Measurements from ENCODE around the gene ATP5PD. TPM values are rescaled to one million over a fixed set of nuclear protein-coding genes. Genes with fewer than 3 reads are reported as not detected.
"Not testable (repeated sequence)": the region's sequence is repeated elsewhere in the genome, so short reads cannot be mapped to it uniquely, and the experiment has no call there.

ATP5PD gene
- total RNA-seq, 8 experiments from 2014 or later, result 282 to 662 (median 376) TPM

GRCh38 chr17:75019146-75019545 is 27.6 kb downstream of the ATP5PD start:
- no peak for ATAC-seq (replicated peaks in 6 of 8)

GRCh38 chr17:75013092-75013559 is 33.6 kb downstream of the ATP5PD start:
- 0 to 4% (median 0%) methylated on average over 1 to 6 of the region's 10 CpGs; no CpG with 5 or more reads in 4 of the 10 experiments for WGBS, 10 experiments
- peak in 3 of 8 experiments; percentile 1 to 4 (median 2) for ATAC-seq (replicated peaks in 6 of 8)
- peak overlapping the region; percentile 56 to 73 (median 66) for H3K4me3 ChIP-seq
- H3K27ac ChIP-seq, result peak overlapping the region; percentile 97
- H3K4me1 ChIP-seq (replicated peaks in 1 of 2), result peaks cover 17 to 25% of the 10 kb centered on the region in 2 donors
- in situ Hi-C loops (cut with MboI; ENCODE audit: low pct_unique_long_range_greater_than_20kb in 2 of 9, low sequenced_read_pairs in 9 of 9, unreplicated experiment in 9 of 9), result no loop called here

More at GRCh38 chr17:75019146-75019545, 27.6 kb downstream of the ATP5PD start:
- Histone ChIP-seq H3K4me3 (no peak overlapping the region), H3K27ac (no peak overlapping the region), H3K4me1 (replicated peaks in 1 of 2) (peaks cover 3 to 5% of the 10 kb centered on the region in 2 donors)
- WGBS, 10 experiments, result 0 to 100% (median 100%) methylated on average over 1 to 4 of the region's 5 CpGs; no CpG with 5 or more reads in 5 of the 10 experiments
- in situ Hi-C loops (cut with MboI; ENCODE audit: low pct_unique_long_range_greater_than_20kb in 2 of 9, low sequenced_read_pairs in 9 of 9, unreplicated experiment in 9 of 9), result no loop called here

- 0 to 20% (median 0%) methylated on average over 1 to 11 of the region's 63 CpGs; no CpG with 5 or more reads in 5 of the 10 experiments for WGBS, 10 experiments
- in situ Hi-C loops (cut with MboI; ENCODE audit: low pct_unique_long_range_greater_than_20kb in 2 of 9, low sequenced_read_pairs in 9 of 9, unreplicated experiment in 9 of 9), result no loop called here
- peak; percentile 88 to 92 (median 90) for ATAC-seq (replicated peaks in 6 of 8)
Observed at GRCh38 chr17:75012346-75013091, 34.2 kb downstream of the ATP5PD start, which contains the start of gene MRPL58. MRPL58 (plus strand) TSS chr17:75012670; CDS start chr17:75012687, 17 bp downstream.

GRCh38 chr17:75012096-75012345 is 34.7 kb downstream of the ATP5PD start:
- peak overlapping the region; percentile 97 for H3K27ac ChIP-seq
- ATAC-seq (replicated peaks in 6 of 8), result no peak
- peaks cover 17 to 25% of the 10 kb centered on the region in 2 donors for H3K4me1 ChIP-seq (replicated peaks in 1 of 2)
- in situ Hi-C loops (cut with MboI; ENCODE audit: low pct_unique_long_range_greater_than_20kb in 2 of 9, low sequenced_read_pairs in 9 of 9, unreplicated experiment in 9 of 9), result no loop called here
- 0 to 35% (median 19%) methylated on average over 1 to 5 of the region's 5 CpGs; no CpG with 5 or more reads in 6 of the 10 experiments for WGBS, 10 experiments
- H3K4me3 ChIP-seq, result peak overlapping the region; percentile 56 to 73 (median 66)

More at GRCh38 chr17:75012346-75013091, 34.2 kb downstream of the ATP5PD start, which contains the start of gene MRPL58:
- peak within 1 kb of the TSS; percentile 56 to 73 (median 66) for H3K4me3 ChIP-seq
- H3K4me1 ChIP-seq (replicated peaks in 1 of 2), result peaks cover 17 to 25% of the 10 kb centered on the region in 2 donors
- H3K27ac ChIP-seq, result peak within 1 kb of the TSS; percentile 97

GRCh38 chr17:75011401-75012095 is 35.2 kb downstream of the ATP5PD start:
- H3K4me3 ChIP-seq, result peak overlapping the region; percentile 56 to 73 (median 66)
- 5 to 100% (median 88%) methylated on average over 1 to 12 of the region's 13 CpGs for WGBS, 10 experiments
- peak in 3 of 8 experiments; percentile 25 to 40 (median 36) for ATAC-seq (replicated peaks in 6 of 8)
- in situ Hi-C loops (cut with MboI; ENCODE audit: low pct_unique_long_range_greater_than_20kb in 2 of 9, low sequenced_read_pairs in 9 of 9, unreplicated experiment in 9 of 9), result no loop called here
- H3K27ac ChIP-seq, result peak overlapping the region; percentile 97
- peaks cover 17 to 25% of the 10 kb centered on the region in 2 donors for H3K4me1 ChIP-seq (replicated peaks in 1 of 2)

GRCh38 chr17:75010683-75011400 is 35.9 kb downstream of the ATP5PD start:
- H3K4me3 ChIP-seq, result no peak overlapping the region
- in situ Hi-C loops (cut with MboI; ENCODE audit: low pct_unique_long_range_greater_than_20kb in 2 of 9, low sequenced_read_pairs in 9 of 9, unreplicated experiment in 9 of 9), result no loop called here
- peak in 6 of 8 experiments; percentile 1 to 27 (median 19) for ATAC-seq (replicated peaks in 6 of 8)

GRCh38 chr17:75009139-75009724 is 37.5 kb downstream of the ATP5PD start:
- ATAC-seq (replicated peaks in 6 of 8), result no peak
- H3K4me1 ChIP-seq (replicated peaks in 1 of 2), result peaks cover 14 to 21% of the 10 kb centered on the region in 2 donors
- no peak overlapping the region for H3K27ac ChIP-seq
- H3K4me3 ChIP-seq, result no peak overlapping the region
- in situ Hi-C loops (cut with MboI; ENCODE audit: low pct_unique_long_range_greater_than_20kb in 2 of 9, low sequenced_read_pairs in 9 of 9, unreplicated experiment in 9 of 9), result no loop called here
- WGBS, 10 experiments, result 38 to 88% (median 66%) methylated on average over 1 to 2 of the region's 2 CpGs; no CpG with 5 or more reads in 4 of the 10 experiments

More at GRCh38 chr17:75010683-75011400, 35.9 kb downstream of the ATP5PD start:
- no peak overlapping the region for H3K27ac ChIP-seq
- 53 to 100% (median 83%) methylated on average over 1 to 4 of the region's 8 CpGs; no CpG with 5 or more reads in 3 of the 10 experiments for WGBS, 10 experiments
- H3K4me1 ChIP-seq (replicated peaks in 1 of 2), result peaks cover 17 to 25% of the 10 kb centered on the region in 2 donors

GRCh38 chr17:75008373-75008772 is 38.4 kb downstream of the ATP5PD start:
- no peak for ATAC-seq (replicated peaks in 6 of 8)
- H3K4me3 ChIP-seq, result no peak overlapping the region
- H3K4me1 ChIP-seq (replicated peaks in 1 of 2), result peaks cover 7 to 14% of the 10 kb centered on the region in 2 donors
- H3K27ac ChIP-seq, result no peak overlapping the region
- in situ Hi-C loops (cut with MboI; ENCODE audit: low pct_unique_long_range_greater_than_20kb in 2 of 9, low sequenced_read_pairs in 9 of 9, unreplicated experiment in 9 of 9), result no loop called here
- WGBS, 10 experiments, result 80 to 100% (median 100%) methylated on average over 1 to 4 of the region's 6 CpGs; no CpG with 5 or more reads in 4 of the 10 experiments

GRCh38 chr17:75006653-75007052 is 40.1 kb downstream of the ATP5PD start:
- H3K4me1 ChIP-seq (replicated peaks in 1 of 2), result peaks cover 2 to 9% of the 10 kb centered on the region in 2 donors
- ATAC-seq (replicated peaks in 6 of 8), result no peak
- in situ Hi-C loops (cut with MboI; ENCODE audit: low pct_unique_long_range_greater_than_20kb in 2 of 9, low sequenced_read_pairs in 9 of 9, unreplicated experiment in 9 of 9), result no loop called here
- no peak overlapping the region for H3K4me3 ChIP-seq
- WGBS, 10 experiments, result 96 to 100% (median 100%) methylated on average over 2 to 5 of the region's 5 CpGs; no CpG with 5 or more reads in 7 of the 10 experiments
- H3K27ac ChIP-seq, result no peak overlapping the region

GRCh38 chr17:75006084-75006483 is 40.7 kb downstream of the ATP5PD start:
- H3K27ac ChIP-seq; H3K4me3 ChIP-seq; ATAC-seq (replicated peaks in 6 of 8); in situ Hi-C loops (cut with MboI; ENCODE audit: low pct_unique_long_range_greater_than_20kb in 2 of 9, low sequenced_read_pairs in 9 of 9, unreplicated experiment in 9 of 9); H3K4me1 ChIP-seq (replicated peaks in 1 of 2): not testable (repeated sequence)
- WGBS, 10 experiments, result 90 to 100% (median 95%) methylated on average over 1 to 6 of the region's 6 CpGs; no CpG with 5 or more reads in 1 of the 10 experiments

GRCh38 chr17:75005291-75005690 is 41.5 kb downstream of the ATP5PD start:
- no peak for ATAC-seq (replicated peaks in 6 of 8)
- Histone ChIP-seq H3K4me1 (replicated peaks in 1 of 2) (no peaks in the 10 kb centered on the region), H3K27ac (no peak overlapping the region), H3K4me3 (no peak overlapping the region)
- WGBS, 10 experiments, result 66 to 100% methylated on average over 1 to 3 of the region's 8 CpGs; no CpG with 5 or more reads in 8 of the 10 experiments
- in situ Hi-C loops (cut with MboI; ENCODE audit: low pct_unique_long_range_greater_than_20kb in 2 of 9, low sequenced_read_pairs in 9 of 9, unreplicated experiment in 9 of 9), result no loop called here

GRCh38 chr17:75004371-75004770 is 42.4 kb downstream of the ATP5PD start:
- no peak overlapping the region for H3K27ac ChIP-seq

More at GRCh38 chr17:75004371-75004770, 42.4 kb downstream of the ATP5PD start:
- in situ Hi-C loops (cut with MboI; ENCODE audit: low pct_unique_long_range_greater_than_20kb in 2 of 9, low sequenced_read_pairs in 9 of 9, unreplicated experiment in 9 of 9), result no loop called here
- ATAC-seq (replicated peaks in 6 of 8), result no peak
- WGBS, 10 experiments, result 100% methylated on average over 2 of the region's 3 CpGs; no CpG with 5 or more reads in 9 of the 10 experiments
- Histone ChIP-seq H3K4me3 (no peak overlapping the region), H3K4me1 (replicated peaks in 1 of 2) (no peaks in the 10 kb centered on the region)
